ENCODE results near the gene BAIAP2. TPM values are rescaled to one million over a fixed set of nuclear protein-coding genes. Genes with fewer than 3 reads are reported as not detected.
"Not testable (repeated sequence)": the region's sequence is repeated elsewhere in the genome, so short reads cannot be mapped to it uniquely, and the experiment has no call there.

The BAIAP2 gene
- total and polyA plus RNA-seq, 2 donors = 8.4 to 23.1 TPM

DNA sequence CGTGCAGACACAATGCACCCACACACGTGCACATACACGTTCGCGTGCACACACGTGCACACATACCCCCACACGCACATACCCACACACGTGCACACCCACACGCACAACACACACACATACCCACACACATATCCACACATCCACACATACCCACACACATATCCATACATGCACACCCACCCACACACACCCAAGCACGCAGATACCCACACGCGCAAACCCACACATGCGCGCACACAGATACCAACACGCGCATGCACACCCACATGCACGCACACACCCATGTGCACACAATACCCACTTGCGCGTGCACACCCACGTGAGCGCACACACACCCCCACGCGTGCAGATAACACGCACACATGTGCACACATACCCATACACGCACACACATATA, 103.5 kb downstream of the BAIAP2 start:
- Histone ChIP-seq H3K4me3 (ENCODE audit: low read length in 2 of 2) (no peak overlapping the region), H3K27me3 (ENCODE audit: control insufficient read depth in 2 of 2, insufficient read depth in 1 of 2, low read length in 1 of 2) (peaks cover 0 to 2% of the 10 kb centered on the region in 2 donors), H3K36me3 (ENCODE audit: control insufficient read depth in 2 of 2, insufficient read depth in 2 of 2, low read length in 1 of 2) (no peaks in the 10 kb centered on the region), H3K27ac (ENCODE audit: low read depth in 1 of 2, low read length in 1 of 2) (no peak overlapping the region), H3K4me1 (ENCODE audit: control insufficient read depth in 2 of 2, insufficient read depth in 2 of 2, low read length in 2 of 2) (peaks cover 0 to 3% of the 10 kb centered on the region in 2 donors), H3K9me3 (ENCODE audit: control insufficient read depth in 2 of 2, insufficient read depth in 1 of 2, low read length in 1 of 2) (peaks cover 0 to 9% of the 10 kb centered on the region in 2 donors)
- 95% methylated on average over 25 of the region's 25 CpGs for WGBS
- no peak for DNase-seq (ENCODE audit: low read depth in 6 of 9, low spot score in 9 of 9)

- WGBS = 93% methylated on average over 8 of the region's 8 CpGs
- peaks cover 0 to 9% of the 10 kb centered on the region in 2 donors for H3K9me3 ChIP-seq (ENCODE audit: control insufficient read depth in 2 of 2, insufficient read depth in 1 of 2, low read length in 1 of 2)
- DNase-seq (ENCODE audit: low read depth in 6 of 9, low spot score in 9 of 9) = no peak
- peaks cover 0 to 2% of the 10 kb centered on the region in 2 donors for H3K27me3 ChIP-seq (ENCODE audit: control insufficient read depth in 2 of 2, insufficient read depth in 1 of 2, low read length in 1 of 2)
- H3K27ac ChIP-seq (ENCODE audit: low read depth in 1 of 2, low read length in 1 of 2) = no peak overlapping the region
- peaks cover 0 to 3% of the 10 kb centered on the region in 2 donors for H3K4me1 ChIP-seq (ENCODE audit: control insufficient read depth in 2 of 2, insufficient read depth in 2 of 2, low read length in 2 of 2)
- no peaks in the 10 kb centered on the region for H3K36me3 ChIP-seq (ENCODE audit: control insufficient read depth in 2 of 2, insufficient read depth in 2 of 2, low read length in 1 of 2)
- no peak overlapping the region for H3K4me3 ChIP-seq (ENCODE audit: low read length in 2 of 2)
Measured at GRCh38 chr17:81139428-81139827, 104.5 kb downstream of the BAIAP2 start.

GRCh38 chr17:81140018-81140417, 105.1 kb downstream of the BAIAP2 start:
- 93% methylated on average over 8 of the region's 8 CpGs for WGBS
- Histone ChIP-seq H3K27me3 (ENCODE audit: control insufficient read depth in 2 of 2, insufficient read depth in 1 of 2, low read length in 1 of 2) (peaks cover 0 to 2% of the 10 kb centered on the region in 2 donors), H3K4me1 (ENCODE audit: control insufficient read depth in 2 of 2, insufficient read depth in 2 of 2, low read length in 2 of 2) (peaks cover 0 to 3% of the 10 kb centered on the region in 2 donors), H3K9me3 (ENCODE audit: control insufficient read depth in 2 of 2, insufficient read depth in 1 of 2, low read length in 1 of 2) (peaks cover 0 to 9% of the 10 kb centered on the region in 2 donors), H3K4me3 (ENCODE audit: low read length in 2 of 2) (no peak overlapping the region), H3K36me3 (ENCODE audit: control insufficient read depth in 2 of 2, insufficient read depth in 2 of 2, low read length in 1 of 2) (no peaks in the 10 kb centered on the region), H3K27ac (ENCODE audit: low read depth in 1 of 2, low read length in 1 of 2) (no peak overlapping the region)
- DNase-seq (ENCODE audit: low read depth in 6 of 9, low spot score in 9 of 9) = no peak

GRCh38 chr17:81140695-81141094, 105.7 kb downstream of the BAIAP2 start:
- Histone ChIP-seq H3K9me3 (ENCODE audit: control insufficient read depth in 2 of 2, insufficient read depth in 1 of 2, low read length in 1 of 2) (peaks cover 0 to 9% of the 10 kb centered on the region in 2 donors), H3K36me3 (ENCODE audit: control insufficient read depth in 2 of 2, insufficient read depth in 2 of 2, low read length in 1 of 2) (no peaks in the 10 kb centered on the region), H3K27me3 (ENCODE audit: control insufficient read depth in 2 of 2, insufficient read depth in 1 of 2, low read length in 1 of 2) (peaks cover 0 to 2% of the 10 kb centered on the region in 2 donors), H3K27ac (ENCODE audit: low read depth in 1 of 2, low read length in 1 of 2) (no peak overlapping the region), H3K4me3 (ENCODE audit: low read length in 2 of 2) (no peak overlapping the region), H3K4me1 (ENCODE audit: control insufficient read depth in 2 of 2, insufficient read depth in 2 of 2, low read length in 2 of 2) (peaks cover 0 to 3% of the 10 kb centered on the region in 2 donors)
- no peak for DNase-seq (ENCODE audit: low read depth in 6 of 9, low spot score in 9 of 9)
- 98% methylated on average over 37 of the region's 37 CpGs for WGBS

- WGBS = 55% methylated on average over 25 of the region's 25 CpGs
- Histone ChIP-seq H3K27ac (ENCODE audit: low read depth in 1 of 2, low read length in 1 of 2) (no peak overlapping the region), H3K4me3 (ENCODE audit: low read length in 2 of 2) (no peak overlapping the region), H3K27me3 (ENCODE audit: control insufficient read depth in 2 of 2, insufficient read depth in 1 of 2, low read length in 1 of 2) (peaks cover 0 to 2% of the 10 kb centered on the region in 2 donors), H3K9me3 (ENCODE audit: control insufficient read depth in 2 of 2, insufficient read depth in 1 of 2, low read length in 1 of 2) (peaks cover 0 to 5% of the 10 kb centered on the region in 2 donors), H3K36me3 (ENCODE audit: control insufficient read depth in 2 of 2, insufficient read depth in 2 of 2, low read length in 1 of 2) (no peaks in the 10 kb centered on the region), H3K4me1 (ENCODE audit: control insufficient read depth in 2 of 2, insufficient read depth in 2 of 2, low read length in 2 of 2) (peaks cover 0 to 3% of the 10 kb centered on the region in 2 donors)
- DNase-seq (ENCODE audit: low read depth in 6 of 9, low spot score in 9 of 9) = peak; percentile 21 to 78 (median 52)
Measured at GRCh38 chr17:81142301-81143199, 107.6 kb downstream of the BAIAP2 start.

DNA sequence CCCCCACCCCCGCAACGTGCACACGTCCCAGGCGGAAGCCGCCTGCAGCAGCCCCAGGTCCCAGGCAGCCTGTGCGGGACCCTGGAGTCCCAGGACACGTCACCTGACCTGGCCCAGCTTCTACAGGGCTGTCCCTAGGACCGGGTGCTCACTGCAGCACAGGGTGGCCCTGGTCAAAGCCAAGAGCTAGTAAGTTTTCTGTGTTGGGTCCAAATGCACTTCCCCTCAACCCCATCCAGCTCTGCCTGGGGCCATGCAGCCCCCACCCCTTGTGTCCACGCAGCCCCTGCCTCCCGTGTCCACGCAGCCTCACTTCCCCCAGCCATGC, 108.2 kb downstream of the BAIAP2 start:
- H3K4me3 ChIP-seq (ENCODE audit: low read length in 2 of 2) = no peak overlapping the region
- no peaks in the 10 kb centered on the region for H3K9me3 ChIP-seq (ENCODE audit: control insufficient read depth in 2 of 2, insufficient read depth in 1 of 2, low read length in 1 of 2)
- H3K4me1 ChIP-seq (ENCODE audit: control insufficient read depth in 2 of 2, insufficient read depth in 2 of 2, low read length in 2 of 2) = peaks cover 0 to 3% of the 10 kb centered on the region in 2 donors
- DNase-seq (ENCODE audit: low read depth in 6 of 9, low spot score in 9 of 9) = no peak
- no peak overlapping the region for H3K27ac ChIP-seq (ENCODE audit: low read depth in 1 of 2, low read length in 1 of 2)
- H3K27me3 ChIP-seq (ENCODE audit: control insufficient read depth in 2 of 2, insufficient read depth in 1 of 2, low read length in 1 of 2) = peaks cover 0 to 4% of the 10 kb centered on the region in 2 donors
- 84% methylated on average over 9 of the region's 11 CpGs for WGBS
- H3K36me3 ChIP-seq (ENCODE audit: control insufficient read depth in 2 of 2, insufficient read depth in 2 of 2, low read length in 1 of 2) = no peaks in the 10 kb centered on the region

- WGBS = 91% methylated on average over 17 of the region's 17 CpGs
Measured at GRCh38 chr17:81143717-81144422, 108.9 kb downstream of the BAIAP2 start.

DNA sequence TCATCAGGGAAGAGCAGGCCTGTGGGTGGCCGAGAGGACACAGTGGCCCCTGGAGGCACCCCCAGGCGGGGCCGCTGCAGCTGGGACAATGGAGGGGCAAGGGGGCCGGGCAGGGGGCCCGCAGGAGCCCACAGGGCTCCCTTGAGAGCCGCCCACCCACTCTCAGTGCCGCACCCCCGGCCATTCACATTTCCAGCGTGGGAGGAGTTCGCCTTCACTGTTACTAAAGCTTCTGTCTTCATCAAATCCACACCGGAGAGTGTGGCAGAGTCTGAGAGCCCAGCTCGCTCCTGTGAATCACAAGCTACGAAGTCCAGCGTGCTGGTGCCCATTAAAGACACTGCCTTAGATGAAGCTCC, 109.5 kb downstream of the BAIAP2 start:
- Histone ChIP-seq H3K4me3 (ENCODE audit: low read length in 2 of 2) (no peak overlapping the region), H3K27ac (ENCODE audit: low read depth in 1 of 2, low read length in 1 of 2) (no peak overlapping the region), H3K27me3 (ENCODE audit: control insufficient read depth in 2 of 2, insufficient read depth in 1 of 2, low read length in 1 of 2) (peaks cover 0 to 15% of the 10 kb centered on the region in 2 donors), H3K4me1 (ENCODE audit: control insufficient read depth in 2 of 2, insufficient read depth in 2 of 2, low read length in 2 of 2) (peaks cover 0 to 3% of the 10 kb centered on the region in 2 donors), H3K36me3 (ENCODE audit: control insufficient read depth in 2 of 2, insufficient read depth in 2 of 2, low read length in 1 of 2) (no peaks in the 10 kb centered on the region), H3K9me3 (ENCODE audit: control insufficient read depth in 2 of 2, insufficient read depth in 1 of 2, low read length in 1 of 2) (no peaks in the 10 kb centered on the region)
- DNase-seq (ENCODE audit: low read depth in 6 of 9, low spot score in 9 of 9) = no peak
- 92% methylated on average over 14 of the region's 14 CpGs for WGBS

More at GRCh38 chr17:81143717-81144422, 108.9 kb downstream of the BAIAP2 start:
- Histone ChIP-seq H3K36me3 (ENCODE audit: control insufficient read depth in 2 of 2, insufficient read depth in 2 of 2, low read length in 1 of 2) (no peaks in the 10 kb centered on the region), H3K27ac (ENCODE audit: low read depth in 1 of 2, low read length in 1 of 2) (no peak overlapping the region), H3K4me1 (ENCODE audit: control insufficient read depth in 2 of 2, insufficient read depth in 2 of 2, low read length in 2 of 2) (peaks cover 0 to 3% of the 10 kb centered on the region in 2 donors), H3K9me3 (ENCODE audit: control insufficient read depth in 2 of 2, insufficient read depth in 1 of 2, low read length in 1 of 2) (no peaks in the 10 kb centered on the region), H3K27me3 (ENCODE audit: control insufficient read depth in 2 of 2, insufficient read depth in 1 of 2, low read length in 1 of 2) (peaks cover 0 to 11% of the 10 kb centered on the region in 2 donors), H3K4me3 (ENCODE audit: low read length in 2 of 2) (no peak overlapping the region)
- no peak for DNase-seq (ENCODE audit: low read depth in 6 of 9, low spot score in 9 of 9)

- H3K9me3 ChIP-seq (ENCODE audit: control insufficient read depth in 2 of 2, insufficient read depth in 1 of 2, low read length in 1 of 2); DNase-seq (ENCODE audit: low read depth in 6 of 9, low spot score in 9 of 9); H3K36me3 ChIP-seq (ENCODE audit: control insufficient read depth in 2 of 2, insufficient read depth in 2 of 2, low read length in 1 of 2); H3K27ac ChIP-seq (ENCODE audit: low read depth in 1 of 2, low read length in 1 of 2); H3K4me1 ChIP-seq (ENCODE audit: control insufficient read depth in 2 of 2, insufficient read depth in 2 of 2, low read length in 2 of 2); H3K4me3 ChIP-seq (ENCODE audit: low read length in 2 of 2): not testable (repeated sequence)
- peaks cover 0 to 31% of the 10 kb centered on the region in 2 donors for H3K27me3 ChIP-seq (ENCODE audit: control insufficient read depth in 2 of 2, insufficient read depth in 1 of 2, low read length in 1 of 2)
- 82% methylated on average over 10 of the region's 10 CpGs for WGBS
Measured at GRCh38 chr17:81146208-81146607, 111.3 kb downstream of the BAIAP2 start.

Measured in thymus (tissue), 11 donors.